Renal cortex interstitium (tissue), 11 donors: ENCODE measurements around the gene SPOP. TPM values are rescaled to one million over a fixed set of nuclear protein-coding genes. Genes with fewer than 3 reads are reported as not detected.
"Not testable (repeated sequence)": the region's sequence is repeated elsewhere in the genome, so short reads cannot be mapped to it uniquely, and the experiment has no call there.

Experiments used
- DNase-seq, 11 donors: peaks; one replicate each; pipeline ENCODE4 v3.0.0-alpha.2; 2013; ENCODE audit warnings: low read depth in 9 of 11, low spot score in 4 of 11; ENCODE audit errors: extremely low read depth in 1 of 11
- polyA plus RNA-seq, 3 donors: library from polyadenylated mRNA; unstranded; fragments of 120-200 nt; gene quantifications; one replicate each; pipeline ENCODE4 v1.2.1, GENCODE V29; 2013; ENCODE audit not compliant: insufficient read length in 3 of 3

Gene SPOP
- polyA plus RNA-seq, 3 donors, result 63.3 to 65.8 (median 64.1) TPM

- DNase-seq, result no peak
These were observed 3.4 kb upstream of the SPOP start for GRCh38 chr17:49681106-49681979.

DNA sequence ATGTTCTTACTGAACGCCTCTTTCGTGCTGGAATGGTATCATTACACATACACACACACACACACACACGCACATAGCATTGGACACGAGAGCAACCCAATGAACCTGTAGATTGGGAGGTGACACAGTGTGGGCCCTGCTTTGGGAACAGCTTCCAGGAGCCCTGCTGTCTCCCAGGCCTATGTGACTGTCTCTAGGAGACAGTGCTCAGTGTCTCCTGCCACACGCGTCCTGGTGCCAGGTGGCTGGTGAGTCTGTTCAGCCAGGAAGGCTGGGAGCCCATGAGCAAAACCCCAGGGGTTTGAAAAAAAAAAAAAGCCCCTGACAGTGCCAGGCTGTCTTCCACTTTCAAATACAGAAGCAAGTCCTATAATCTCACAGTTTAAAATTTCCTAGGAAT, 2.4 kb upstream of the SPOP start:
- no peak for DNase-seq

DNA sequence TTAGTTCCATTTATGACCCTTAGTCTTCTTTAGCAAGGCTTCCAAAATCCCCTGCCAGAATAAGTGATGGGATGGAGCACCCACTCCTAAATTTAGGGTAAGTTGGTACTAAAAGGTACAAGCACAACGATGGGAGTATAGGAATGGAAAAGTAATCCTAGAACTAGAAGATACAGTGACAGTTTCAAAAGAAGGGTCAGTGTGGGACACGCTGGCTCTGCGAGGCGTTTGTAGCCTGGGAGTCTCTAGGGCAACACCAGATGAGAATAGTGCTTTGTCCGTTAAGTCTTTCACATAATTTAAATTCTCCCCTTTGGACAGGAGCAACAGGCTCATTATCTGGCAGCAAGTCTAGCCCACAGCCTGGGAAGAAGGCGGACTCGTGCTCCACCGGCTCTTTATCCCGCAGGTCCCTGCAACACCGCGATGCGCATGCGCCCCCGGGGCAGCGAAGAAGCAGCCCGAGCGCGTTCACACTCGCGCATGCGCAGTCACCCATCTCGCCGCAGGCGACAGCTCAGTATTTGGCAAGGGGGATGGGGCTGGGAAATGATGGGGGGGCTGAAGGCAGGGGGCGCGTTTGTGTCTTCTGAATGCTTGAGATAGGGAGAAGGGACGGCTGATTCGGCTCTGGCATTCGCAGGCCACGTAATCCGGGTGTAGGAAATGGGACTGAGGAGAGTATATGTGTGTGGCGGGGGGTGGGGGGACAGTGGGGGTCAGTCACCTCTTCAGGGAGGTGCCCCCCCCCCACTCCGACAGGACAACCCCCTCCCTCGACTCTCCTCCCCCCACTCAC, 564 bp downstream of the SPOP start:
- peak; percentile 91 to 95 (median 93) for DNase-seq

- no peak for DNase-seq
These were observed 1.5 kb downstream of the SPOP start for GRCh38 chr17:49676276-49676868.

DNA sequence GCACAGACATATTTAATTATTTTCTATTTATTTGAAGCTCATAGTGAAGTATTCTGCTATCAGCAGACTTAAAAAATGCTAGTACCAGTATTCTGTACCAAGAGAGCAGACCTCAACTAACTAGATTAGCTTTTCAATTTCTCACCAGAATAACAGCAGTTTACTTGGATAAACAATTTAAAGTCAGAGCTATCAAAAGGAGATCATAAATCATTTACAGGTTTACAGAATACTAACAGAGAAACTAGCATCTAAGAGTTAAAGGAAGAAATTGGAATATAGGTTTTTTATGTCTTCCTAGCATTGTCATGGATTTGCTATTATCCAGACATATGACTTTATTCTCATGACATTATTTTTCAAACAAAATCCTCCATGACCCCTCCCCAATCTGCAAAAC, 3.4 kb downstream of the SPOP start:
- DNase-seq, result no peak

- DNase-seq, result not testable (repeated sequence)
These were observed 4.2 kb downstream of the SPOP start for GRCh38 chr17:49673679-49674078.

- DNase-seq, result no peak
These were observed 7.3 kb downstream of the SPOP start for GRCh38 chr17:49670641-49671040.

GRCh38 chr17:49670002-49670401, 7.9 kb downstream of the SPOP start:
- no peak for DNase-seq

- DNase-seq, result no peak
These were observed 10.0 kb downstream of the SPOP start for GRCh38 chr17:49667854-49668253.

- no peak for DNase-seq
These were observed 13.1 kb downstream of the SPOP start for GRCh38 chr17:49664706-49665211.

DNA sequence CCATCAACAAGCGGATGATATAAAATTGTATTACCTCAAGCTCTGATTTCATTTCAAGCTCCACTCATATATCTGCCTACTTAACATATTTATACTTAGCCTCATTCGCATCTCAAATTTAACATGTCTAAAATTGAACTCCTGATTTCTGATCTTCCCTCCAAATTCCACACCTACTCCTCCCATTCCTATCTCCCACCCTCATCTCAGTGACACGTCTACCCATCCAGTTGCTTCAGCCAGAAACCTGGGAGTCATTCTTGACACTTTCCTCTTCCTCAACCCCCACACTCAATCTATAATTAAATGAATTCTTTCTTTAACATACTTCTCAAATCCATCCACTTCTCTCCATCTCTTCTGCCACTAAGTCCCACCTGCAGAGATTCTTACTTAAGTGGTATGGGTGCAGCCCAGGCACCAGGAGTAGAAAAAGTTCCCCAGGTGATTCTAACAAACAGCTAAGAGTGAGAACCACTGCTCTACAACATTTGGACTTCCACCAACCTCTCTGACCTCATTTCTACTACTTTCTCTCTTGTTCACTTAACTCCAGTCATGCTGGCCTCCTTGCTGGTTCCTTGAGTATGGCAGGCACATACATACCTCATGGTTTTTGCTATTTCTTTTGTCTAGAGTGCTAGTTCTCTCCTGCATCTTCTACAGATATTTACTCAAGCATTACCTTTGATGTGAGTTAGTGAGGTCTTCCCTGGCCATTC, 18.1 kb downstream of the SPOP start:
- DNase-seq, result no peak

DNA sequence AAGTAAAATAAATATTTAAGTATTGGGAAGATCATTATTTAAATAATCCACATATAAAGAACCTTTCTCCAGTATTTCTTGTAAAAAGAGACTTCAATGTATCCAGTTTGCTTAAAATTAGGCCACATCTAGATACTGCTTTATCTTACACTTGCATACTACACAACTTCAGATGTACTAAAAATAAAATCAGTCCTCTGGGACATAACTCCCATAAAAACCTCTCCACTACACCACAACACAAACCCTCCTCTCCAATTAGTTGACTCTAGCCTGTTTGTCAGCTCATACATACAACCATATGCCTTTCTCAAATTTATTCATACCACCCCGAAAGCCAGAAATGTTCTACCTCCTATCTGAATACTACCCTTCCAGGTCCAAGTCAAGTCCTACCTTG, 21.6 kb downstream of the SPOP start:
- DNase-seq, result no peak

DNA sequence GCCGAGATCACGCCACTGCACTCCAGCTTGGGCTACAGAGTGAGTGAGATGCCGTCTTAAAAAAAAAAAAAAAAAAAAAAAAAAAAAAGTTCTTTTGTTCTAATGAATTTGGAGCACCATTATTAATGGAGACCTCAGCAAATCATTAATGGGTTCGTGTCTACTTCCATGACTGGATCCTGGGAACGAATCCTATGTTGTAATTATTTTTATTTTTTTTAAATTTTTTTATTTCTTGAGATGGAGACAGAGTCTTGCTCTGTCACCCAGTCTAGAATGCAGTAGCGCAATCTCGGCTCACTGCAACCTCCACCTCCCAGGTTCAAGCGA, 30.7 kb downstream of the SPOP start:
- DNase-seq, result no peak

GRCh38 chr17:49646391-49647255, 31.3 kb downstream of the SPOP start:
- DNase-seq, result no peak

DNA sequence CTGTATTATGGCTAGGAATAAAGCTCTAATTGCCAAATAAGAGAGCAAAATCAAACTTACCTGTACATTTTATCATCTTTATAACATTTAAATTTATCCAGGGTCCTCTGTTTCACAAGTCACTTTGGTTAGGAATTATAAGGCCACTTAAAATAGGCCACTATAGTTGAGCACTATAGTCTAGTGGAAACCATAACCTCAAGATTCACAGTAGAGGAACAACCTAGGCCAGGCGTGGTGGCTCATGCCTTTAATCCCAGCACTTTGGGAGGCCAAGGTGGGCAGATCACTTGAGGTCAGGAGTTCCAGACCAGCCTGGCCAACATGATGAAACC, 31.9 kb downstream of the SPOP start:
- DNase-seq, result not testable (repeated sequence)

DNA sequence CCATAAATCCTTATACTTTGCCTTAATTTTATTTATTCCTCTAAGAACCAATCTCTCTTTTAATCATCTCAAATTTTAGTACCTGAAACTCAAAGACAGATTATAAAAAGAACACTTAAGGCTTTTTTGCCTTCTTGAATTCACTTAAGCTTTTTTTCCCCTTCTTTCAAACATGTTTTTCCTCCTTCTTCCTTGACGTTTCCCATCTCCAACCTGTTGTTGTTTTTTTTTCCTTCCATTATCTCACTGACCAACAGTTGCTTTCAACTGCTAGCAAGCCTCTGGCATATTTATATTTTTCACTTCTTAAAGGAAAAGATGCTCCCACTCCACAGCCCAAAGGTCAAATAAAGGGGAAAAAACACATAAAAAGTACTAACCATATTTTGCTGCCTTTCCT, 32.2 kb downstream of the SPOP start:
- DNase-seq, result no peak

DNA sequence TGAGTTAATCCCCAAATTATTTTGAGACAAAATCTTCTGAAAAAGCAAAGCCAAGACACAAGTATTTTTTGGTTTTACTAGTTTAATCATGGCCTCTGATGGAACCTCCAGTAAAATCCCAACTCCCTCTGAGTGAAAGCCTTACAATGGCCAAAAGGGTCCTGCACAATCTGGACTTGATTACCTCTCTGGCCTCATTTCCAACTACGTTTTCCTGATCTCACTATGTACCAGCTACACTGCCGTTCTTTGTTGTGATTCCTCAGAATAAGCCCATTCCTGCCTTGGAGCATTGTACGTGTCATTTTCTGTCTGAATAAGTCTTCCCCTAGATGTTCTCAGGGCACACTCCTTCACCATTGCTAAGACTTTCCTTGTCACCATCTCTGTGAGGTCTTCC, 37.3 kb downstream of the SPOP start:
- DNase-seq, result no peak

DNA sequence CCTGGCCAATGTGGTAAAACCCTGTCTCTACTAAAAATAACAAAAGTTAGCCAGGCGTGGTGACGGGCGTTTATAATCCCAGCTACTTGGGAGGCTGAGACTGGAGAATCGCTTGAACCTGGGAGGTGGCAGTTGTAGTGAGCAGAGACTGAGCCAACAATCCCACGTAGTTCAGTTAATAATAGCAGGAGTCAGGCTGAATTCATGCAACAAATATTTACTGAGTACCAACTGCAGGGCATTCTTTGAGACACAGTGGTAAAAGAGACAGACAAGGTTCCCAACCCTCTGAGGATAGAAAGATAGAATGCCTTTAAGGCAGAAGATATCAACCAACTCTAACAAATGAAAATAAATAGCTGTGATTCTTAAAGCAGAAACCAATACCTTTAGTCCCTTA, 39.1 kb downstream of the SPOP start:
- no peak for DNase-seq

DNA sequence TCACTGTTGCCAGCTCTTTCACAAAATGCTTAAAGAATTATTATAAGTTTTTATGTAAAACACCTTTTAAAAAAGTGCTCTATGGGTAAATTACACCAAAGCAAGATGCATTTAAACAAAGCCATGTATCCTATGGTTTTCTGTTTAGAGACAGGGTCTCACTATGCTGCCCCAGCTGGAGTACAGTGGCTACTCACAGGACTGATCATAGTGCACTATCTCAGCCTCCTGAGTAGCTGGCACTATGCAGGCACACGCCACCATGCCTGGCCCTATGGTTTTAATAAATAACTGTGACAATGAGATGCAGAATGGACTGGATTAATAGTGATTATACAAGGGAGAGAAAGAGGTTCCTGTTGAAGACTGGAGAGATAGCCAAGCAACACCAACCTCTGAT, 40.2 kb downstream of the SPOP start:
- DNase-seq, result no peak
